ENCODE data around the gene DHRS3. TPM values are rescaled to one million over a fixed set of nuclear protein-coding genes. Genes with fewer than 3 reads are reported as not detected.

The DHRS3 gene
- total and polyA plus RNA-seq, 2 donors (not counting 3 experiments of a cell fraction or from before 2014, with no cell fraction given), result 54.3 to 75.2 TPM

DNA sequence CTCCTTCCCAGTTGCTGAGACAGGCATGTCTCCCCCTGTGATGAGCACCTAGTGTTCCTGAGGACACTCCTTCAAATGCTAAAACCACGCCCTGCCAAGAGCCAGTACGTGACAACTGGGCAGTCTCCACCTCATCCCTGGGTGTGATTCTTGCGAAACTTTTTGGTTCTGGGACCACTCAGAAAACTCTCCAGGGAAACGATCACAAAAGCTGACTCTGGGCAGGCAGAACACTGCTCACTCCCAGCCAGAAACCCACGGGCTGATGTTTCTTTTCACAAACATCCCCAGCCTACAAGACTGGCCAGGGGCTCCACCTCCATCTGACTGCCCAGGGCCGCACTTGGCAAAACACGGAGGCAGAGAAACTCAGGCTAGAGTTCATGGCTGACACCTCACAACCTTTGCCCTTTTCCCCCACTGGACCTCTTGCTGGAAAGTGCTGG, 24.4 kb downstream of the DHRS3 start:
- H3K4me2 ChIP-seq (ENCODE audit: insufficient read depth, low read length), result no peak overlapping the region
- no peak overlapping the region for H2AFZ ChIP-seq (ENCODE audit: low read depth, low read length)
- no peaks in the 10 kb centered on the region for H4K20me1 ChIP-seq (replicated peaks; ENCODE audit: control insufficient read depth, extremely low read depth, insufficient read depth, low read length)
- BruUV-seq (replicated peaks), result no TSS peak
- no peak overlapping the region for H3K27ac ChIP-seq (ENCODE audit: insufficient read depth, low read depth, low read length)
- H3K4me1 ChIP-seq (ENCODE audit: control insufficient read depth, extremely low read depth, insufficient read depth, low read length), result peaks cover 19% of the 10 kb centered on the region
- no peak for FAIRE-seq
- DNase-seq (ENCODE audit: low read depth, low spot score), result no peak
- ChIA-PET POLR2A (no interaction called here), CTCF (no interaction called here)
- H3K4me3 ChIP-seq (replicated peaks in 1 of 3; ENCODE audit: insufficient read depth in 1 of 3, low read depth in 1 of 3, low read length in 3 of 3), result no peak overlapping the region
- no peaks in the 10 kb centered on the region for H3K27me3 ChIP-seq (ENCODE audit: control insufficient read depth in 2 of 2, insufficient read depth in 2 of 2, low read length in 2 of 2)
- intact Hi-C loops (cut with micrococcal nuclease), result no loop called here
- dilution Hi-C loops (cut with MboI; ENCODE audit: extremely low pct_ligation_motif_present, low sequenced_read_pairs), result no loop called here
- H3K36me3 ChIP-seq (ENCODE audit: control insufficient read depth in 2 of 2, extremely low read depth in 1 of 2, insufficient read depth in 2 of 2, low read length in 2 of 2), result peaks cover 0 to 7% of the 10 kb centered on the region in 2 experiments
- H3K9ac ChIP-seq (replicated peaks; ENCODE audit: extremely low read depth, insufficient read depth, low read length), result no peak overlapping the region
- no peaks in the 10 kb centered on the region for H3K79me2 ChIP-seq (ENCODE audit: control insufficient read depth, insufficient read depth, low read length)
- H3K9me1 ChIP-seq (replicated peaks; ENCODE audit: control insufficient read depth, extremely low read depth, insufficient read depth, low read length), result no peaks in the 10 kb centered on the region
- no peaks in the 10 kb centered on the region for H3K9me3 ChIP-seq (replicated peaks; ENCODE audit: control insufficient read depth, insufficient read depth, low read length)
- TF ChIP-seq JUN (IDR thresholded peaks at IDR 0.05; ENCODE audit: borderline replicate concordance, insufficient read depth, insufficient read length, low read depth) (no peak), POLR2A (IDR thresholded peaks at IDR 0.05; ENCODE audit: low read depth, low read length) (no peak), GATA2 (IDR thresholded peaks at IDR 0.05; ENCODE audit: insufficient read depth, insufficient read length, low read depth, low read length) (no peak), MYC (IDR thresholded peaks at IDR 0.05; ENCODE audit: low read depth, low read length) (no peak), POLR2AphosphoS5 (IDR thresholded peaks at IDR 0.05; ENCODE audit: insufficient read depth, low read depth, low read length) (no peak), EZH2 (IDR thresholded peaks at IDR 0.05; ENCODE audit: borderline replicate concordance, low read depth, low read length, severe bottlenecking) (no peak), FOS (IDR thresholded peaks at IDR 0.05; ENCODE audit: borderline replicate concordance, insufficient read depth, low read length) (no peak)
- TF ChIP-seq, protein P1, sequence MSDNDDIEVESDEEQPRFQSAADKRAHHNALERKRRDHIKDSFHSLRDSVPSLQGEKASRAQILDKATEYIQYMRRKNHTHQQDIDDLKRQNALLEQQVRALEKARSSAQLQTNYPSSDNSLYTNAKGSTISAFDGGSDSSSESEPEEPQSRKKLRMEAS (IDR thresholded peaks at IDR 0.05; ENCODE audit: insufficient read depth, insufficient read length), result no peak
- TF ChIP-seq, protein P2, sequence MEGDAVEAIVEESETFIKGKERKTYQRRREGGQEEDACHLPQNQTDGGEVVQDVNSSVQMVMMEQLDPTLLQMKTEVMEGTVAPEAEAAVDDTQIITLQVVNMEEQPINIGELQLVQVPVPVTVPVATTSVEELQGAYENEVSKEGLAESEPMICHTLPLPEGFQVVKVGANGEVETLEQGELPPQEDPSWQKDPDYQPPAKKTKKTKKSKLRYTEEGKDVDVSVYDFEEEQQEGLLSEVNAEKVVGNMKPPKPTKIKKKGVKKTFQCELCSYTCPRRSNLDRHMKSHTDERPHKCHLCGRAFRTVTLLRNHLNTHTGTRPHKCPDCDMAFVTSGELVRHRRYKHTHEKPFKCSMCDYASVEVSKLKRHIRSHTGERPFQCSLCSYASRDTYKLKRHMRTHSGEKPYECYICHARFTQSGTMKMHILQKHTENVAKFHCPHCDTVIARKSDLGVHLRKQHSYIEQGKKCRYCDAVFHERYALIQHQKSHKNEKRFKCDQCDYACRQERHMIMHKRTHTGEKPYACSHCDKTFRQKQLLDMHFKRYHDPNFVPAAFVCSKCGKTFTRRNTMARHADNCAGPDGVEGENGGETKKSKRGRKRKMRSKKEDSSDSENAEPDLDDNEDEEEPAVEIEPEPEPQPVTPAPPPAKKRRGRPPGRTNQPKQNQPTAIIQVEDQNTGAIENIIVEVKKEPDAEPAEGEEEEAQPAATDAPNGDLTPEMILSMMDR (IDR thresholded peaks at IDR 0.05; ENCODE audit: extremely low read depth in 1 of 2, insufficient read depth in 1 of 2, low read depth in 1 of 2, low read length in 2 of 2), result no peak
